HuH-7.5 (cell line): Measurements from ENCODE around the gene TRA2A.
A peak's percentile ranks its signal among the peaks of the same experiment; 100 is the strongest.
"Not testable (repeated sequence)": the region's sequence is repeated elsewhere in the genome, so short reads cannot be mapped to it uniquely, and the experiment has no call there.

ENCODE experiments used
- DNase-seq: peaks from one replicate; pipeline ENCODE4 v3.0.0; 2011; ENCODE audit warnings: low spot score

The TRA2A gene

GRCh38 chr7:23531794-23532489 lies at the start of gene TRA2A:
TSS of gene TRA2A (minus strand) at chr7:23531981. CDS start at chr7:23531824, 157 bp downstream.
- peak; percentile 85 for DNase-seq

- DNase-seq: peak; percentile 71
Measured at GRCh38 chr7:23570592-23571200, 38.9 kb upstream of the TRA2A start.

- no peak for DNase-seq
Measured at GRCh38 chr7:23558303-23558702, 26.5 kb upstream of the TRA2A start.

- no peak for DNase-seq
Measured at GRCh38 chr7:23547662-23548061, 15.9 kb upstream of the TRA2A start.

GRCh38 chr7:23546897-23547572 lies 15.3 kb upstream of the TRA2A start:
- DNase-seq: peak; percentile 35

- DNase-seq: no peak
Measured at GRCh38 chr7:23545493-23545892, 13.7 kb upstream of the TRA2A start.

GRCh38 chr7:23544913-23545354 lies 13.2 kb upstream of the TRA2A start:
- peak; percentile 19 for DNase-seq

GRCh38 chr7:23542752-23543151 lies 11.0 kb upstream of the TRA2A start:
- DNase-seq: no peak

GRCh38 chr7:23539494-23539907 lies 7.7 kb upstream of the TRA2A start:
- no peak for DNase-seq

- DNase-seq: no peak
Measured at GRCh38 chr7:23538301-23538700, 6.5 kb upstream of the TRA2A start.

- DNase-seq: no peak
Measured at GRCh38 chr7:23533238-23533604, 1.4 kb upstream of the TRA2A start.

GRCh38 chr7:23532490-23533237 lies 883 bp upstream of the TRA2A start:
- no peak for DNase-seq

GRCh38 chr7:23531050-23531793 lies 559 bp downstream of the TRA2A start:
- peak; percentile 29 for DNase-seq

GRCh38 chr7:23530405-23530804 lies 1.4 kb downstream of the TRA2A start:
- DNase-seq: peak; percentile 51

GRCh38 chr7:23529262-23529859 lies 2.4 kb downstream of the TRA2A start:
- no peak for DNase-seq

GRCh38 chr7:23525611-23526010 lies 6.2 kb downstream of the TRA2A start:
- DNase-seq: not testable (repeated sequence)

GRCh38 chr7:23524473-23524872 lies 7.3 kb downstream of the TRA2A start:
- DNase-seq: no peak

- no peak for DNase-seq
Measured at GRCh38 chr7:23523486-23524075, 8.2 kb downstream of the TRA2A start.

- DNase-seq: no peak
Measured at GRCh38 chr7:23520582-23520981, 11.2 kb downstream of the TRA2A start.

GRCh38 chr7:23514755-23515154 lies 17.0 kb downstream of the TRA2A start:
- no peak for DNase-seq

- not testable (repeated sequence) for DNase-seq
Measured at GRCh38 chr7:23513746-23514145, 18.0 kb downstream of the TRA2A start.
